ENCODE measurements around the gene TMEM100. TPM values are rescaled to one million over a fixed set of nuclear protein-coding genes. Genes with fewer than 3 reads are reported as not detected.
"Not testable (repeated sequence)": the region's sequence is repeated elsewhere in the genome, so short reads cannot be mapped to it uniquely, and the experiment has no call there.

Gene TMEM100
- total RNA-seq, 1 experiment from 2014 or later = 10.7 TPM

GRCh38 chr17:55672585-55673501 lies 49.8 kb downstream of the TMEM100 start:
- in situ Hi-C loops (cut with HindIII; ENCODE audit: low pct_unique_long_range_greater_than_20kb, low sequenced_read_pairs) = no loop called here
- no peak for DNase-seq (ENCODE audit: low read depth, low spot score)

GRCh38 chr17:55672010-55672409 lies 50.7 kb downstream of the TMEM100 start:
- DNase-seq (ENCODE audit: low read depth, low spot score); in situ Hi-C loops (cut with HindIII; ENCODE audit: low pct_unique_long_range_greater_than_20kb, low sequenced_read_pairs): not testable (repeated sequence)

Other genes starting within 250 kb of the TMEM100 start
- not detected in 2 replicates for gene SMIM36, start 211.4 kb downstream of the TMEM100 start, total RNA-seq (2014; rRNA removed; shearing (Covaris generic))
- gene PCTP, start 28.2 kb upstream of the TMEM100 start, total RNA-seq (2014; rRNA removed; shearing (Covaris generic)) = 51.6 and 51.8 TPM in 2 replicates

All from SK-MEL-5 (cell line).